Endothelial cell of hepatic sinusoid (primary cell): ENCODE measurements around the gene STAG1.
"Not testable (repeated sequence)": the region's sequence is repeated elsewhere in the genome, so short reads cannot be mapped to it uniquely, and the experiment has no call there.

Experiments
- in situ Hi-C: cut with HindIII; loops from 2 replicates; pipeline ENCODE4 v1.10.0; 2017; ENCODE audit warnings: low sequenced_read_pairs

STAG1 gene

DNA sequence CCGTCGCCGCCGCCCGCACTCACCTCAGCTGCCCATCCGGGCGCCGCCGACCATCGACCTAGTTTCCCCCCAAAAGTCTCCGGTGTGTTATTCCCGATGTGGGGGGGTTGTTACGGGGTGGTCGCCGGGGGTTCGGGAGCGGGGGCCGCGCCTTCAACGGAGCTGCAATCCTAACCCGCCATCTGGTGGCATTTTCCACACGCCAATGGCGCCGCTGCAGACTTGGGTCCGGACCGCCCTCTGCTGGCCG, at the start of gene STAG1:
Gene STAG1 (minus strand): TSS at position 207 of the 250 bp plus-strand sequence. CDS start 121,480 bp downstream, outside the sequence.
- in situ Hi-C loops = loop anchor here (10.0 kb wide), 2 partner anchors 243 to 557 kb away; partner anchors contain the start of gene MSL2

GRCh38 chr3:136801146-136801545, 49.0 kb upstream of the STAG1 start:
- in situ Hi-C loops = not testable (repeated sequence)

GRCh38 chr3:136792556-136793330, 40.6 kb upstream of the STAG1 start:
- in situ Hi-C loops = no loop called here

GRCh38 chr3:136790786-136791185, 38.6 kb upstream of the STAG1 start:
- in situ Hi-C loops = no loop called here

DNA sequence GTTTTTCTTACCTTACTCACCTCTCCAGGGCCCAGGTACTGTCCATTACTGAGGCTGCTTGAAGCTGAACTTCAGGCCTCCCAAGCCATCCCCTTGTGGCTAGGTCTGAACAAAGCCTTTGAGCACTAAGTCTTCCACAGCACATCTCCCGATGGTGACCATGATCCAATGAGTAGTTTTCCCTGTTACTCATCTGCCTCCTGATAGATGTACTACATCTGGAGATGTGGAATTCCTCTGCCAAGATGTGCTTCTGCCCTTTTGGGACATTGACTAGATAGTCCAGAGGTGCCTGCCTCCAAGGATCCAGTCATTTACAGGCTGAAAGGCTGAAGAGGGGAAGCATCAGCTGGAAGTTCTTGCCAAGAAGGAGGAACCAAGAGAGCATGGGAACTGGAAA, 37.8 kb upstream of the STAG1 start:
- in situ Hi-C loops = no loop called here

- in situ Hi-C loops = no loop called here
These were observed 36.0 kb upstream of the STAG1 start for GRCh38 chr3:136788154-136788553.

DNA sequence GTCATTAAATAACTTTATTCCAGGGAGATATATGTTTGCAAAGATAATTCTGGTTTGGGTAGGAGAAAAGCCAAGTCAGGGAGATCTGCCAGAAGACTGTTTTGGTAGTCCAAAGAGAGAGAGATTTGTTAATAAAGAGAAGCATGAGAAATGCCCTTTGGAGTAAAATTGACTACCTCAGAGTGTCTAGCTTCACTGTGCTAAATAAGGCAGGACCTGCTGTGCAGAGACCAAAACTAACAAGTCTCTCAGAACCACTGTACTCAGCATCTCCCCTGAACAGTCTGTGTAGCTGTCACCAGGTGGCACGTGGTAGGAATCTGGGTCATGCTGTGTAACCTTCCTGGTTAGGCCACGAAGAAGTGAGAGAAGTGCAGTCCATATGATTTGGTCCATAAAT, 35.2 kb upstream of the STAG1 start:
- in situ Hi-C loops = no loop called here

DNA sequence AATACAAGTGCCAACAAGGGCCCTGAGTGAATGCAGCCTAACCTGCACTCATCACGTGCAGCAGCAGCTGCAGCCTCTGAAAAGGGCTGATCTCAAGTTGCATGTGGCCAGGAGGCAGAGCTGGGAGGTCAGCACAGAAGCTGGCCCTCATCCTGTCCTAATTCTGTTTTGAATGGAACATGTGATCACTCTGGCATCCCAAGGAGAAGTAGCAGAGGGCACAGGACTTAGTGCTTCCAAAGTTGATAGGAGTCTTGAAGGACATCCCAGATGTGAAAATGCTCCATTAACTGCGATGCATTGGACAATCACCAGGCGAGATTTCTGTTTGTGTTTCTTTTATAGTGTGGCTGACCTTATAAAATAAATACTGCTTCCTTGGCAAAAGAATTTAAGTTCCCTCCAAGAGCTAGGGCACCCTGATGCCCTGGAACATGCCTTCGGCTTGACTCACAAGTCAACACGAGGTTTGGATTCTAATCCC, 31.6 kb upstream of the STAG1 start:
- in situ Hi-C loops = no loop called here

GRCh38 chr3:136780741-136781140, 28.6 kb upstream of the STAG1 start:
- in situ Hi-C loops = no loop called here

- in situ Hi-C loops = no loop called here
These were observed 26.7 kb upstream of the STAG1 start for GRCh38 chr3:136778865-136779264.

DNA sequence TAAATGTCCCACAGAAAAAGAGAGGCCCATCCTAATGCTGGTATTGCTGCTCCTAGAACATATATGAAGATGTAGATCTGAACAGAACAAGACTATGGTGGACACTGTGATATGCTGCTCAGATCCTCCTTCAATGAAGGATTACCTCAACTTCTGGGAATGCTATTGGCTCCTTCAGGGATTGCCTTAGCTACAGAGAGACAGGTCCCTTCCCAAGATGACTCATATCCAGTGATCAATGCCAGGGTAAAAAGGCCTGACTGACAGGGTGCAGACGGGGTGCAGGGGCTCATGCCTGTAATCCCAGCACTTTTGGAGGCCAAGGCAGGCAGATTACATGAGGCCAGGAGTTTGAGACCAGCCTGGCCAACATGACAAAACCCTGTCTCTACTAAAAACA, 20.5 kb upstream of the STAG1 start:
- in situ Hi-C loops = no loop called here

GRCh38 chr3:136758160-136759102, 6.3 kb upstream of the STAG1 start:
- in situ Hi-C loops = loop anchor here (5.0 to 10.0 kb wide), 3 partner anchors 94 to 564 kb away; partner anchors contain the start of gene MSL2

DNA sequence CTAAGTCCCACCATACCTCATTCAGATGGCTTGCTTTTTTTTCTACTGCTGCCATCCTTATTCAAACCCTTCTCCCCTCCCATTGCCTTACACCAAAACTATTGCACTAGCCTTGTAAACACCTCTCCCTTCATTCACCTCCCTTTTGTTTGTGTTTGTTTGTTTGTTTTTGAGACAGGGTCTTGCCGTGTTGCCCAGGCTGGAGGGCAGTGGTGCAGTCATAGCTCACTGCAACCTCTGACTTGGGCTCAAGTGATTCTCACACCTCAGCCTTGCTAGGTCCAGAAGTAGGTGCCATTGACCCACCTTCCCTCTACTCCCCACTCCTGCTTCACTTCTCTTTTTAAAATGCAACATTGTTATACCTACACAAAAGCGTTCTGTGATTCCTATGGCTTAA, 3.0 kb upstream of the STAG1 start:
- in situ Hi-C loops = loop anchor here (5.0 to 10.0 kb wide), 3 partner anchors 97 to 560 kb away; partner anchors contain the start of gene MSL2

DNA sequence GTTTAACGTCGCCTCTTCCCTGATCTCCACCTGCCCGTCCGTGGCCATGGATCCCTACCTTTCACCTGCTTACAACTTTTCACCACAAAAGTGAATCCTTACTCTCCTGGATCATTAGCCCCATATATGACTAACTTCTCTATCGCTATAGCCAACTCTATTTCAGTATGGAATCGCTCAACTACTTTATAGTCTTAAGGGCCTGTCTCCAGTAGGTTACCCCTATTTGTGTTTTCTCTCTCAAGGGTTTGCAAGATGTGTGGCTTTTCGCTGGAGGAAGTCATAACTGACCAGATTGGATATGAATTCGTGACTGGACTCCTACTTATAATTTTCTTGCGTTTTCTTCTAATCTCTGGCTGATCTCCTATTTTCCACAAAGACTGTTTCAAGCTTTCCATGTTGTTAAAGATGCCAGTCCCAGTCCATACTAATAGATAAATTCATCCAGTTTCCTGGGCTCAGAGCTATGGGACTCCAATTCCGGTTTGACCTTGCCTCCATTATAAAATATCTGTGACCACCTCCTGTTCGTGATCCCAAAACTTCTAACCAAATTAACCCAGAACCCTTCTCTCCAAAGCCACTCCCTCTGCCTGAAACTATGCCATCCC, 1.3 kb upstream of the STAG1 start:
- in situ Hi-C loops = loop anchor here (10.0 kb wide), 2 partner anchors 241 to 559 kb away; partner anchors contain the start of gene MSL2

DNA sequence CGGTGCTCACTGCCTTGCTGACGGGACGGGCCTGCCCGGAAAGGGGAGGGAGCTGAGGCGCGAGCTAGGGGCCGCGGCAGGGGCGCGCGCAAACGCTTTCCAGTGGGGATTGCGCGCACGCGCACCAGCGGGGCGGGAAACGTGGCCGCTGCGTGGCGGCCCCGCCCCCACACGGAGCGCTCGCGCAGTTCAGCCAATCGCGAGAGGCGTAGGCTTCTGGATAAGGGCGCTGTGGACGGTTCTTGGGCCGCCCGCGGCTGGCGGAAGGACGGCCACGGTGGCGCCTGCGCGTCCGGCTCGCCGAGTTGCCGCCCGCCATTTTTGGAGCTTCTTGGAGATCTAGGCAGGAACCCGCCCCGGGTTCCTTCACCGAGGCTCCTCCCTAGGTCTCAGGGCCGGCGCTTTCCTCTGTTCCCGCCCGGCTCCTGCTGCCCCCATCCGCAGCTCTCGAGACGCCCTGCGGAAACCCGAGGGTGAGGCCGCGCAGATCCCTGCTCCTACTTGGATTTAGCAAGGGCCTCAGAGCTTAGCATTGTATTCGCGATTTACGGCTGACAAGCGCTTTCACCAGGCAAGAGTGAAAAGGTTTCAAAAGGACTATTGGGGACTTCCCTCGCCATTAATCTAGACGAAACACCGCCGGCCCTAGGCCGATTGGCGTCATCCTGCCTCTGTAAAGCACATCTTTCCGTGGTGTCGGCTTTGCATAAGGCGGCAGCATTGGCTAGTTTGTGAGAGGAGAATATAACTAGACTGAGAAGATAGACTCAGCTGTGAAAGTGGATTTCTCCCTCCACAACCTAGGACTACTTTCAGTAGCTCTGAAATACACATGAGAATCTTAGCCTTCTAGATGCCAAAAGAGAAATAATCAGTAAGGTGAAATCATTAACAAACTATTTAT, 496 bp upstream of the STAG1 start:
- in situ Hi-C loops = loop anchor here (10.0 kb wide), 2 partner anchors 242 to 558 kb away; partner anchors contain the start of gene MSL2

DNA sequence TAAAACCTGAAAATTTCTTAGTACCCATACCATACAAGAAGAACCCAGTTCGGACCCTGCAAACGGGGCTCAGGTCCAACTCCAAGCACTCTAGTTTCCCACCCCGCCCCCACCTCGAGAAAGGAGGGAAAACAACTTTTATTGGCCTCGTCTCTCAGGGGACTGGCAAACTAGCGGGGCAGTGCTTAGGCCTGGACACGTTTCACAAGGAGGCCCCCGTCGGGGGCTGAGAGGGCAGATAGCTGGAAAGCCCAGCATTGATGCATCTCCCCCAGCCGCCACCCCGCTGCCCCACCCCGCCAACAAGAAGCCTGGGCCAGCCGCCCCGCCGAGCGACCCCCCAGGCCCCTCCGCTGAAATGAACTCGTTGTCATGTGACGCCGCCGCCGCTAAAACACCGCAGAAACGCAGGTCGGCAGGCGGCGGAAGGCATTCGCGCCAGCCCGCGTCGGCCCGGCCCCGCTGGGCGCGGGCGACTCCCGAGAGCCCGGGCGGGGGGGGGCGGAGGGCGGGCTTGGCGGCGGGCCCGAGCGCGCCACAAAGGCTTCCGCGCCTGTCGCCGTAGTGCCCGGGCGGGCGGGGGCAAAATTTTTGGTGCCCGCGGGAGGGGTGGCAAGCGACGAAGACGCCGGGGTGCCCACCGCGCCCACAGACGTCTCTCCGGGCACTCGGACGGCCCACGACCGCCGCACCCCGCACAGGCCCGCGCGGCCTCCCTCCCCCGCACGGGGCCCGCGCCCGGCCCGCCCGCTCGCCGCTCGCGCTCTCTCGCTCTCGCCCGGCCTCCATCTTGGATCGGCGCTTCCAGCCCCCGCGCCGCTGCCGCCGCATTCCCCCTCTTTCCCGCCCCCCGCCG, 634 bp downstream of the STAG1 start:
- in situ Hi-C loops = loop anchor here (10.0 kb wide), 2 partner anchors 243 to 557 kb away; partner anchors contain the start of gene MSL2

- in situ Hi-C loops = loop anchor here (10.0 kb wide), 2 partner anchors 244 to 556 kb away; partner anchors contain the start of gene MSL2
These were observed 1.3 kb downstream of the STAG1 start for GRCh38 chr3:136750897-136751315.

DNA sequence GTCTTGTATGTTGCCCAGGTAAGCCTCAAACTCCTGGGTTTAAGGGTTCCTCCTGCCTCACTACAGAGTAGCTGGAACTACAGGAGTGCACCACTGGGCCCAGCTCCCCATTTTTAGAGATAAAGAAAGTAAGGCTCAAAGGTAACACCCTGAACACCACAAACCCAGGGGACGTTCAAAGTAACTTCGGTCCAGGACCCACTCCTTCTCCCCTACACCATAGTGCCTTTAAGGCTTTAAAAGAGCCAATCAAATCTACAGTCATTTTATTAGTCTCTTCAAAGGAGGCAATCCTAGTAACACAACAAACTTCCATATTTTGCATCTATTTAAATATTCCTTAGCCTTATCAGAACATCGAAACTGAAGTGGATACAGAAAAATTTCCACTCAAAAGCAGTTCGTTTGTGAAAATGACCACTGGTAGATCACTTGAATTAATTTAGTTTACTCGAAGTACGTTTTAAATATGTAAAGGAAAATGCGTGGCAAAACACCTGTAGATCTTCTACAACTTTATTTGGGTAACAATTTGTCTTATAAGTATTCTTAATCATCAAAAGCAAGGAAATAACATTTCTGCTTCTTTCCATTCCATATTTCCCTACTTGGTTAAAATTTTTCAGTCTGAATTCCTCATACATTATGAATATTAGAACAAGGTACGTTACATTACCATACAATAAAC, 1.8 kb downstream of the STAG1 start:
- in situ Hi-C loops = loop anchor here (10.0 kb wide), 2 partner anchors 244 to 556 kb away; partner anchors contain the start of gene MSL2
